HPDE6-E6E7 (cell line): Measurements from ENCODE around the gene IGFBPL1.

Experiments used
- DNase-seq: peaks from one replicate; pipeline ENCODE4 v3.0.0; 2011; ENCODE audit warnings: missing footprints; ENCODE audit errors: extremely low spot score

IGFBPL1 gene

GRCh38 chr9:38357350-38358114, 66.7 kb downstream of the IGFBPL1 start:
- no peak for DNase-seq

DNA sequence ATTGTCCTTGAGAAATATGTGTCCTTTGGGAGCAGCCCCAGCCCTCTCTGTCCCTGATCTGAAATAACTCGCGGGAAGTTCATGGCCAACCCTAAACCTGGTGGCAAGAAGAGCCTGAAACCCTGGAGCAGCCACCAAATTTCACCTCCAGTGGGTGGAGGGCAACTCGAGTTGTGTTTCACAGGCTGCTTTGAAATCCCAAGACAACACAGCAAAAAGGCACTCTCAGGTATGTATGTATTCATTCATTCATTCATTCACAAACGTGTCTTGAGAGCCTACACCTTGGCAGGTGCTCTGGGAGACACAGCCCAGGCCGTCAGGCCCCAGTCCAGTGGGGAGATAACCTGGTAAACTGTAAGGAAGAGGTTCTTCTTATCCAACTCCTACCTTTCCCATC, 67.4 kb downstream of the IGFBPL1 start:
- no peak for DNase-seq
